Esophagus muscularis mucosa (tissue), 4 donors: ENCODE measurements around the gene OAS3. TPM values are rescaled to one million over a fixed set of nuclear protein-coding genes. Genes with fewer than 3 reads are reported as not detected.

Experiments used
- DNase-seq: peaks from one replicate; pipeline ENCODE4 v3.0.0-alpha.2; 2017; ENCODE audit errors: extremely low spot score
- H3K27ac ChIP-seq, 4 donors: fragments of 200-600 bp; sonication (generic); replicated peaks in 1 of 4; 1 replicate in 3 of 4; 2 replicates in 1 of 4; pipeline ENCODE4 v1.5.1; 2016 to 2019; ENCODE audit warnings: mild to moderate bottlenecking in 1 of 4
- H3K27me3 ChIP-seq, 4 donors: fragments of 200-600 bp; sonication (generic); one replicate each; pipeline versions ENCODE4 v1.5.1 to v1.6.0; 2016 to 2019
- H3K36me3 ChIP-seq, 4 donors: fragments of 200-600 bp; sonication (generic); one replicate each; pipeline ENCODE4 v1.5.1; 2016 to 2019
- H3K4me1 ChIP-seq, 4 donors: fragments of 200-600 bp; sonication (generic); one replicate each; pipeline ENCODE4 v1.5.1; 2016 to 2019
- H3K4me3 ChIP-seq, 4 donors: fragments of 200-600 bp; sonication (generic); 1 replicate in 2 of 4; 2 replicates in 2 of 4; pipeline ENCODE4 v1.5.1; 2016 to 2019; ENCODE audit warnings: mild to moderate bottlenecking in 4 of 4, moderate library complexity in 1 of 4
- H3K9me3 ChIP-seq, 4 donors: fragments of 200-600 bp; sonication (generic); 1 replicate in 3 of 4; 2 replicates in 1 of 4; pipeline ENCODE4 v1.5.1; 2016 to 2019
- CTCF ChIP-seq, 3 experiments: fragments of 200-600 bp in 2 of 3; fragments of 450-650 bp in 1 of 3; sonication (generic) in 2 of 3; IDR thresholded peaks; one replicate each; pipeline ENCODE4 v1.5.1; 2017 to 2019; ENCODE audit warnings: antibody characterized with exemption in 3 of 3, mild to moderate bottlenecking in 2 of 3, moderate library complexity in 1 of 3
- EP300 ChIP-seq: sonication (generic); formaldehyde crosslinking; IDR thresholded peaks from one replicate; pipeline ENCODE4 v1.6.1; 2017; ENCODE audit warnings: antibody characterized with exemption
- POLR2A ChIP-seq: fragments of 450-650 bp; IDR thresholded peaks from one replicate; pipeline ENCODE4 v1.6.1; 2017; ENCODE audit warnings: antibody characterized with exemption, moderate library complexity, mild to moderate bottlenecking, low read depth
- POLR2AphosphoS5 ChIP-seq, 2 donors: sonication (generic); formaldehyde crosslinking; IDR thresholded peaks; one replicate each; pipeline ENCODE4 v1.6.1; 2017; ENCODE audit warnings: antibody characterized with exemption in 2 of 2
- WGBS: methylation state at CpG from one replicate; pipeline ENCODE4 v1.1.5; 2018; 5-methylcytosine and 5-hydroxymethylcytosine counted together
- intact Hi-C: fragments of 100-400 bp; cut with DNase I; formaldehyde crosslinking; loops from one replicate; pipeline ENCODE4 v1.15.1; 2023
- total RNA-seq, 4 donors: library from RNA; depleted of rRNA; stranded (reverse); fragments of >200 nt; gene quantifications; one replicate each; pipeline versions ENCODE4 v1.1.0 to v1.2.1, GENCODE V29; 2016

The OAS3 gene
- total RNA-seq, 4 donors from 2014 or later = 6.0 to 9.6 (median 9.2) TPM

DNA sequence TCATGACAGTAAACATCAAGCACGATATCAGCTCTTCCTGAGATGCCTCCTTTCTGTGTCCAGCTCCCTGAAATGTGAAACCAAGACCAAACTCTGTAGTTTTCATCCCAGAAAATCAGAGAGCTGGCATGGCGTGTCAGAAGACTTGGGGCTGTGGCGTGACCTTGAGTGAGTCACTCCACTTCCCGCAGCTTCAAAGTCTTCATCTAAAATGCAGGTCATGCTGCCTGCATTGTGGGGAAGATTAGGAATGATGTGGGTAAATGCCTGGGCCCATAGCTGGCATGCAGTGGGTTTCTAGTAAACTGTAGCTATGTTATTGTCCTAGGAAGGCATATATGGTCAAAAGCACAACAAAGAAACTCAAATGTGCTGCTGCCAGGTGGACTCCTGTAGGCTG is 68.9 kb downstream of the OAS3 start:
- H3K9me3 ChIP-seq = peaks cover 0 to 18% (median 9%) of the 10 kb centered on the region in 4 donors
- no peaks in the 10 kb centered on the region for H3K27me3 ChIP-seq
- intact Hi-C loops = no loop called here
- no peak overlapping the region for H3K4me3 ChIP-seq
- WGBS = 95% methylated on average over 4 of the region's 4 CpGs
- H3K27ac ChIP-seq = no peak overlapping the region
- TF ChIP-seq CTCF (IDR thresholded peaks at IDR 0.05) (no peak), POLR2A (no peak), POLR2AphosphoS5 (IDR thresholded peaks at IDR 0.05) (no peak), EP300 (no peak)
- H3K36me3 ChIP-seq = peaks cover 7 to 89% (median 60%) of the 10 kb centered on the region in 4 donors
- no peak for DNase-seq
- H3K4me1 ChIP-seq = no peaks in the 10 kb centered on the region

GRCh38 chr12:113010701-113011100 is 72.4 kb downstream of the OAS3 start:
- 44% methylated on average over 2 of the region's 2 CpGs for WGBS
- Histone ChIP-seq H3K27me3 (peaks cover 0 to 5% (median 0%) of the 10 kb centered on the region in 4 donors), H3K27ac (no peak overlapping the region), H3K9me3 (peaks cover 0 to 18% (median 9%) of the 10 kb centered on the region in 4 donors), H3K4me3 (no peak overlapping the region), H3K36me3 (peaks cover 7 to 60% (median 42%) of the 10 kb centered on the region in 4 donors), H3K4me1 (no peaks in the 10 kb centered on the region)
- no peak for DNase-seq
- intact Hi-C loops = no loop called here
- TF ChIP-seq POLR2A (no peak), CTCF (IDR thresholded peaks at IDR 0.05) (no peak), EP300 (no peak), POLR2AphosphoS5 (IDR thresholded peaks at IDR 0.05) (no peak)

- no peak for DNase-seq
- Histone ChIP-seq H3K36me3 (peaks cover 0 to 24% (median 10%) of the 10 kb centered on the region in 4 donors), H3K27me3 (peaks cover 0 to 22% (median 0%) of the 10 kb centered on the region in 4 donors), H3K9me3 (peaks cover 0 to 18% (median 9%) of the 10 kb centered on the region in 4 donors), H3K4me1 (no peaks in the 10 kb centered on the region), H3K27ac (no peak overlapping the region), H3K4me3 (no peak overlapping the region)
- TF ChIP-seq CTCF (IDR thresholded peaks at IDR 0.05) = no peak
- WGBS = 67% methylated on average over 9 of the region's 9 CpGs
- intact Hi-C loops = no loop called here
Observed at GRCh38 chr12:113014565-113014964, 76.3 kb downstream of the OAS3 start.

- H3K4me3 ChIP-seq = no peak overlapping the region
- TF ChIP-seq POLR2A (no peak), EP300 (no peak), CTCF (IDR thresholded peaks at IDR 0.05) (no peak), POLR2AphosphoS5 (IDR thresholded peaks at IDR 0.05) (no peak)
- H3K36me3 ChIP-seq = peaks cover 0 to 1% (median 0%) of the 10 kb centered on the region in 4 donors
- no peaks in the 10 kb centered on the region for H3K4me1 ChIP-seq
- intact Hi-C loops = no loop called here
- no peak for DNase-seq
- H3K27ac ChIP-seq = no peak overlapping the region
- WGBS = 76% methylated on average over 5 of the region's 5 CpGs
- peaks cover 0 to 2% (median 0%) of the 10 kb centered on the region in 4 donors for H3K9me3 ChIP-seq
- H3K27me3 ChIP-seq = peaks cover 0 to 26% (median 0%) of the 10 kb centered on the region in 4 donors
Observed at GRCh38 chr12:113016796-113017195, 78.5 kb downstream of the OAS3 start.

DNA sequence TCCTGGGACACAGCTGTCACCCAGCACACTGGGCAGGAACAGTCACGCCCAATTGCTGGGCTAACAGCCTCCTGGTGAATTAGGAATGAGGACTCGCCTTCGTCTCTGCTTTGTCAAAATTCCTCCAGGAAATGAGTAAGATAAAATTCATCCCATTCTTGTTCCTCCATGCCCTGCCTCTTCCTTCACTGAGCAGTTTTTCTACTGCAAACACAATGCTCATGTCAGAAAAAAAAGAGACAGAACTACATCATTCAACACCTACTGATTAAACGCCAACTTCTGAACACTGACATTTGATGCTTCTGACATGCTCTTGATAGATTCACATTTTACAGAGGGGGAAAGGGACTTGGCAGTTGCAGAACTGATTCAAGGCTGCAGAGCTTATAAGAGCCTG is 80.8 kb downstream of the OAS3 start:
- intact Hi-C loops = no loop called here
- Histone ChIP-seq H3K9me3 (no peaks in the 10 kb centered on the region), H3K4me1 (no peaks in the 10 kb centered on the region), H3K27me3 (peaks cover 0 to 26% (median 0%) of the 10 kb centered on the region in 4 donors), H3K4me3 (no peak overlapping the region), H3K27ac (no peak overlapping the region), H3K36me3 (no peaks in the 10 kb centered on the region)
- DNase-seq = no peak
- 65% methylated on average over 4 of the region's 4 CpGs for WGBS
- TF ChIP-seq EP300 (no peak), CTCF (IDR thresholded peaks at IDR 0.05) (no peak), POLR2A (no peak), POLR2AphosphoS5 (IDR thresholded peaks at IDR 0.05) (no peak)
